Memory B cell (primary cell): ENCODE measurements around the gene GNAQ.
"Not testable (repeated sequence)": the region's sequence is repeated elsewhere in the genome, so short reads cannot be mapped to it uniquely, and the experiment has no call there.

Experiments used
- ATAC-seq: fragments of 150-1000 bp; cut with Tn5 transposase; 2 replicates; pipeline ENCODE4 v1.10.0; 2021; ENCODE audit warnings: low read depth, mild to moderate bottlenecking, moderate library complexity
- DNase-seq, 2 donors: peaks; one replicate each; pipeline ENCODE4 v3.0.0; 2022; ENCODE audit warnings: low spot score in 2 of 2
- H3K27ac Mint-ChIP-seq: one replicate; pipeline ENCODE4 v1.8.0; 2022; ENCODE audit warnings: mild to moderate bottlenecking, moderate library complexity, mixed read lengths
- H3K27me3 Mint-ChIP-seq: one replicate; pipeline ENCODE4 v1.8.0; 2022; ENCODE audit warnings: mixed read lengths
- H3K36me3 Mint-ChIP-seq: one replicate; pipeline ENCODE4 v1.8.0; 2022; ENCODE audit warnings: mild to moderate bottlenecking, mixed read lengths
- H3K4me1 Mint-ChIP-seq: one replicate; pipeline ENCODE4 v1.8.0; 2022; ENCODE audit warnings: mixed read lengths
- H3K4me3 Mint-ChIP-seq: one replicate; pipeline ENCODE4 v1.8.0; 2022; ENCODE audit warnings: mild to moderate bottlenecking, moderate library complexity, mixed read lengths
- H3K9me3 Mint-ChIP-seq: one replicate; pipeline ENCODE4 v1.8.0; 2022; ENCODE audit warnings: mixed read lengths

Gene GNAQ

DNA sequence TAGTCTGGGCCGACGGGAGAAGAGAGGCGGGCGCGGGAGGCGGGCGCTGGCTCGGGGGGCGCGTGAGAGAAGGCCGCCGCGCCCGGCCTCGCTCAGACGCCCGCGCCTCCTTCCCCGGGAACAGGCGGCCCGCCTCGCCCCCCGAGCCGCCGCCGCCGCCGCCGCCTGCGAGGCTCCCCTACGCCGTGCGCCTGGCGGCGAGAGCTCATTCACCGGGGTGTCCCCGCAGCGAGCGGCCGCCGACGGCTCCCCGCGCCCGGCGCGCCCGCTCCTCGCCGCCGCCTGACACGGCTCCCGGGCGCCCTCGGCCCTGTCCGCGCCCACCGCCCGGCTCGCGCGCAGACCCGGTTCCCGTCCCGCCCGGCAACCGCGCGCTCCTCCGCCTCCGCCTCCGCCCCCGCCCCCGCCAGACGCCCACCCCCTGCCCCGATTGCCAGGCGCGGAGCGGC, at the start of gene GNAQ:
GNAQ (minus strand) TSS at position 368 of the 449 bp plus-strand sequence. CDS start 576 bp downstream, outside the sequence.
- Mint-ChIP-seq H3K4me3 (peak within 1 kb of the TSS; percentile 85), H3K9me3 (no peaks in the 10 kb centered on the region), H3K36me3 (peaks cover 2% of the 10 kb centered on the region), H3K27ac (peak within 1 kb of the TSS; percentile 50), H3K4me1 (peaks cover 27% of the 10 kb centered on the region), H3K27me3 (peaks cover 44% of the 10 kb centered on the region)
- peak; percentile 42 for ATAC-seq
- DNase-seq: peak; percentile 4 to 25

GRCh38 chr9:78074385-78075291, 43.0 kb upstream of the GNAQ start:
- Mint-ChIP-seq H3K4me1 (no peaks in the 10 kb centered on the region), H3K4me3 (no peak overlapping the region)
- ATAC-seq: no peak

GRCh38 chr9:78073722-78074121, 42.1 kb upstream of the GNAQ start:
- no peak overlapping the region for H3K4me3 Mint-ChIP-seq
- no peak for ATAC-seq
- peaks cover 6% of the 10 kb centered on the region for H3K9me3 Mint-ChIP-seq
- H3K4me1 Mint-ChIP-seq: no peaks in the 10 kb centered on the region
- H3K27ac Mint-ChIP-seq: no peak overlapping the region
- H3K27me3 Mint-ChIP-seq: peaks cover 22% of the 10 kb centered on the region
- H3K36me3 Mint-ChIP-seq: peaks cover 3% of the 10 kb centered on the region
- no peak for DNase-seq

More at GRCh38 chr9:78074385-78075291, 43.0 kb upstream of the GNAQ start:
- Mint-ChIP-seq H3K27me3 (peaks cover 23% of the 10 kb centered on the region), H3K36me3 (peaks cover 3% of the 10 kb centered on the region), H3K27ac (no peak overlapping the region), H3K9me3 (peaks cover 8% of the 10 kb centered on the region)
- no peak for DNase-seq

- ATAC-seq (no peak), DNase-seq (no peak)
- peaks cover 1% of the 10 kb centered on the region for H3K9me3 Mint-ChIP-seq
- H3K4me1 Mint-ChIP-seq: no peaks in the 10 kb centered on the region
- H3K36me3 Mint-ChIP-seq: no peaks in the 10 kb centered on the region
- H3K4me3 Mint-ChIP-seq: no peak overlapping the region
- H3K27me3 Mint-ChIP-seq: peaks cover 25% of the 10 kb centered on the region
- H3K27ac Mint-ChIP-seq: no peak overlapping the region
These were observed 41.1 kb upstream of the GNAQ start for GRCh38 chr9:78072586-78073199.

DNA sequence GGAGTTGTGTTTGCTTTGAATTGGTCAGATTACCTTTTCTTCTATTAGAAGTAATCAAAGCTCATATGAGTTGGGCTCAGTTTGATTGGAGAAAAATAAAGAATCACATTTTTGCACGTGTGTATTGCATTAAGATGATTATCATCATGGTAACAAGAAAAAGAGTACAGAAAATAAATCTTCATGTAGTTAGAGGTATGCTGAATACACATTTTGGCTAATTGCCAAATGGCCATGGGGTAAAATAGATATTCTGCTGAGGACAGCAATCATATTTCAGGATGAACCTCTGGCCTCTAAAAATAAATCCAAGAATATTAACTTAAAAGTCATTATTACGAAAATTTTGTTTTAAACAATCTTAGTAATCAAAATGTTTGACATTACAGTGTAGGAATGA, 38.9 kb upstream of the GNAQ start:
- no peaks in the 10 kb centered on the region for H3K4me1 Mint-ChIP-seq
- H3K36me3 Mint-ChIP-seq: peaks cover 4% of the 10 kb centered on the region
- ATAC-seq (no peak), DNase-seq (no peak)
- peaks cover 5% of the 10 kb centered on the region for H3K9me3 Mint-ChIP-seq
- peaks cover 20% of the 10 kb centered on the region for H3K27me3 Mint-ChIP-seq
- no peak overlapping the region for H3K4me3 Mint-ChIP-seq
- no peak overlapping the region for H3K27ac Mint-ChIP-seq

DNA sequence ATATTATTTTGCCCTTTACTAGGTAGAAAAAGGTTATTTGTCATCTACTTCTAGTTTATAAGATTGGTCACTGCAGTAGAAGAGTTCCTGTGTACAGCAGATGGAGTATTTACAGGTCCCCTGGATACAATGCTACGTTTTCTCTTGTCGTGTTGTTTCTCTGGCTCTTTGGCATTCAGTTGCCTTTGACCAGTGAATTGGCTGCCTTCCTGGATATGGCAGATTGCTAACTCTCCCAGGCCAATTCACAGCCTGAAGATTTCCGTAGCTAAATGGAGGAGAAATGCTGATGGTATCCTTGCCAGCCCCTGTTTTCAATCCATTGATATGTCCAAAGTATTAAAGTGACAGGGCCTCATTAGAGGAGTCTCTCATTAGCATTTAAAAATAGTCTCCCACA, 32.5 kb upstream of the GNAQ start:
- no peak overlapping the region for H3K4me3 Mint-ChIP-seq
- H3K4me1 Mint-ChIP-seq: no peaks in the 10 kb centered on the region
- no peak overlapping the region for H3K27ac Mint-ChIP-seq
- peaks cover 7% of the 10 kb centered on the region for H3K9me3 Mint-ChIP-seq
- no peak for ATAC-seq
- H3K27me3 Mint-ChIP-seq: peaks cover 4% of the 10 kb centered on the region
- no peak for DNase-seq
- H3K36me3 Mint-ChIP-seq: peaks cover 4% of the 10 kb centered on the region

GRCh38 chr9:78062710-78063109, 31.1 kb upstream of the GNAQ start:
- H3K27ac Mint-ChIP-seq: no peak overlapping the region
- H3K4me3 Mint-ChIP-seq: no peak overlapping the region
- peaks cover 9% of the 10 kb centered on the region for H3K9me3 Mint-ChIP-seq
- H3K27me3 Mint-ChIP-seq: peaks cover 2% of the 10 kb centered on the region
- H3K4me1 Mint-ChIP-seq: no peaks in the 10 kb centered on the region
- H3K36me3 Mint-ChIP-seq: peaks cover 4% of the 10 kb centered on the region
- no peak for ATAC-seq
- DNase-seq: no peak

- H3K4me3 Mint-ChIP-seq, ATAC-seq, DNase-seq, H3K27ac Mint-ChIP-seq, H3K4me1 Mint-ChIP-seq, H3K36me3 Mint-ChIP-seq, H3K9me3 Mint-ChIP-seq: not testable (repeated sequence)
- H3K27me3 Mint-ChIP-seq: peaks cover 12% of the 10 kb centered on the region
These were observed 22.6 kb upstream of the GNAQ start for GRCh38 chr9:78054218-78054617.

DNA sequence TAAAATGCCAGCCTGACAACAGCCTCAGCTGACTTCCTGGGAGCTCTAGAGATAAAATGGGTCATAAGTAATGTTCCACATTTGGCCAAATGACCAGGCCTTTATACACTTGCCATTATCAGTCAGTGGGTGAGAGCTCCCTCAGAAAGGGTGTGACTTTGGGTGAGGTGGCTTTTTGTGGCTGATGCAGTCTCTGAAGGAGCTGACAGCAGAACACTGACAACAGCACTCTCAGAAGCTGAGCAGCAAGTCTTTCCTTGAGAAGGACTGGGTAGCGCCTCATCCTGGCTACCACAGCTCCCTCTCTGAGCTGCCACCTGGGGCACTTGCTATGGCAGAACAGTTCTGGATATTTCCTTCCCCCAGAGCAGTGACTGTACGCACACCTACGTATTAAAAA, 22.0 kb upstream of the GNAQ start:
- peaks cover 8% of the 10 kb centered on the region for H3K4me1 Mint-ChIP-seq
- ATAC-seq (no peak), DNase-seq (no peak)
- H3K27me3 Mint-ChIP-seq: peaks cover 12% of the 10 kb centered on the region
- H3K36me3 Mint-ChIP-seq: peaks cover 3% of the 10 kb centered on the region
- no peak overlapping the region for H3K27ac Mint-ChIP-seq
- no peak overlapping the region for H3K4me3 Mint-ChIP-seq
- H3K9me3 Mint-ChIP-seq: peaks cover 5% of the 10 kb centered on the region

DNA sequence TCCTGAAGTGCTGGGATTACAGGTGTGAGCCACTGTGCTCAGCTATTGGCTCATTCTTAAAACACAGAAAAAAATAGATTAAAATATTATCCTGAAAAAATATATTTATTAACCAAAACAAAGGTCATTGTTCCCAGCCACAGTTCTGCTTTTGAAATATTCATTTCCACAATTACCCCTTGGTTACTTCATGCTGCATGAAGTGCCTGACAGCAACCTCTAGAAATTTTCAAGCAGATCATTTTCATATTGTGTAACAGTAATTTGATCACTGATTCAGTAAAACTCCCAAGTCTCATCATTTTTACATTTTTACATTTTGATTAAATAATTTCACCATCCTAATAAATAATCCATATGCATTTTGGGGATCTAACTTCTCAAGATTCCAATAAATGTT, 18.8 kb upstream of the GNAQ start:
- Mint-ChIP-seq H3K4me1 (peaks cover 8% of the 10 kb centered on the region), H3K27me3 (peaks cover 10% of the 10 kb centered on the region), H3K9me3 (peaks cover under 1% of the 10 kb centered on the region), H3K4me3 (no peak overlapping the region), H3K27ac (no peak overlapping the region), H3K36me3 (peaks cover under 1% of the 10 kb centered on the region)
- no peak for DNase-seq
- ATAC-seq: no peak

- H3K4me1 Mint-ChIP-seq: peaks cover 8% of the 10 kb centered on the region
- H3K36me3 Mint-ChIP-seq: no peaks in the 10 kb centered on the region
- peaks cover 10% of the 10 kb centered on the region for H3K27me3 Mint-ChIP-seq
- H3K9me3 Mint-ChIP-seq: no peaks in the 10 kb centered on the region
- DNase-seq: no peak
- H3K4me3 Mint-ChIP-seq: no peak overlapping the region
- no peak for ATAC-seq
- H3K27ac Mint-ChIP-seq: no peak overlapping the region
These were observed 17.9 kb upstream of the GNAQ start for GRCh38 chr9:78049484-78049883.

- no peak for ATAC-seq
- Mint-ChIP-seq H3K27ac (no peak overlapping the region), H3K4me3 (no peak overlapping the region)
These were observed 15.5 kb upstream of the GNAQ start for GRCh38 chr9:78047106-78047505.

GRCh38 chr9:78046112-78046511, 14.5 kb upstream of the GNAQ start:
- ATAC-seq (no peak), DNase-seq (no peak)
- Mint-ChIP-seq H3K9me3 (no peaks in the 10 kb centered on the region), H3K4me1 (no peaks in the 10 kb centered on the region), H3K4me3 (no peak overlapping the region), H3K27me3 (peaks cover 7% of the 10 kb centered on the region), H3K36me3 (no peaks in the 10 kb centered on the region), H3K27ac (no peak overlapping the region)

More at GRCh38 chr9:78047106-78047505, 15.5 kb upstream of the GNAQ start:
- Mint-ChIP-seq H3K27me3 (peaks cover 7% of the 10 kb centered on the region), H3K36me3 (no peaks in the 10 kb centered on the region), H3K4me1 (no peaks in the 10 kb centered on the region), H3K9me3 (no peaks in the 10 kb centered on the region)
- DNase-seq: no peak

- peaks cover 7% of the 10 kb centered on the region for H3K27me3 Mint-ChIP-seq
- H3K27ac Mint-ChIP-seq: no peak overlapping the region
- DNase-seq: no peak
- H3K9me3 Mint-ChIP-seq: no peaks in the 10 kb centered on the region
- no peak for ATAC-seq
- H3K4me1 Mint-ChIP-seq: no peaks in the 10 kb centered on the region
- H3K4me3 Mint-ChIP-seq: no peak overlapping the region
- no peaks in the 10 kb centered on the region for H3K36me3 Mint-ChIP-seq
These were observed 13.3 kb upstream of the GNAQ start for GRCh38 chr9:78044886-78045285.
